DMS53 (cell line): ENCODE measurements around the gene CEP250.
"Not testable (repeated sequence)": the region's sequence is repeated elsewhere in the genome, so short reads cannot be mapped to it uniquely, and the experiment has no call there.

Source experiments
- DNase-seq: peaks from one replicate; lab custom pipeline; 2025; lab: John Stamatoyannopoulos, UW

The CEP250 gene, protein sequence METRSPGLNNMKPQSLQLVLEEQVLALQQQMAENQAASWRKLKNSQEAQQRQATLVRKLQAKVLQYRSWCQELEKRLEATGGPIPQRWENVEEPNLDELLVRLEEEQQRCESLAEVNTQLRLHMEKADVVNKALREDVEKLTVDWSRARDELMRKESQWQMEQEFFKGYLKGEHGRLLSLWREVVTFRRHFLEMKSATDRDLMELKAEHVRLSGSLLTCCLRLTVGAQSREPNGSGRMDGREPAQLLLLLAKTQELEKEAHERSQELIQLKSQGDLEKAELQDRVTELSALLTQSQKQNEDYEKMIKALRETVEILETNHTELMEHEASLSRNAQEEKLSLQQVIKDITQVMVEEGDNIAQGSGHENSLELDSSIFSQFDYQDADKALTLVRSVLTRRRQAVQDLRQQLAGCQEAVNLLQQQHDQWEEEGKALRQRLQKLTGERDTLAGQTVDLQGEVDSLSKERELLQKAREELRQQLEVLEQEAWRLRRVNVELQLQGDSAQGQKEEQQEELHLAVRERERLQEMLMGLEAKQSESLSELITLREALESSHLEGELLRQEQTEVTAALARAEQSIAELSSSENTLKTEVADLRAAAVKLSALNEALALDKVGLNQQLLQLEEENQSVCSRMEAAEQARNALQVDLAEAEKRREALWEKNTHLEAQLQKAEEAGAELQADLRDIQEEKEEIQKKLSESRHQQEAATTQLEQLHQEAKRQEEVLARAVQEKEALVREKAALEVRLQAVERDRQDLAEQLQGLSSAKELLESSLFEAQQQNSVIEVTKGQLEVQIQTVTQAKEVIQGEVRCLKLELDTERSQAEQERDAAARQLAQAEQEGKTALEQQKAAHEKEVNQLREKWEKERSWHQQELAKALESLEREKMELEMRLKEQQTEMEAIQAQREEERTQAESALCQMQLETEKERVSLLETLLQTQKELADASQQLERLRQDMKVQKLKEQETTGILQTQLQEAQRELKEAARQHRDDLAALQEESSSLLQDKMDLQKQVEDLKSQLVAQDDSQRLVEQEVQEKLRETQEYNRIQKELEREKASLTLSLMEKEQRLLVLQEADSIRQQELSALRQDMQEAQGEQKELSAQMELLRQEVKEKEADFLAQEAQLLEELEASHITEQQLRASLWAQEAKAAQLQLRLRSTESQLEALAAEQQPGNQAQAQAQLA (N-terminal part only)

DNA sequence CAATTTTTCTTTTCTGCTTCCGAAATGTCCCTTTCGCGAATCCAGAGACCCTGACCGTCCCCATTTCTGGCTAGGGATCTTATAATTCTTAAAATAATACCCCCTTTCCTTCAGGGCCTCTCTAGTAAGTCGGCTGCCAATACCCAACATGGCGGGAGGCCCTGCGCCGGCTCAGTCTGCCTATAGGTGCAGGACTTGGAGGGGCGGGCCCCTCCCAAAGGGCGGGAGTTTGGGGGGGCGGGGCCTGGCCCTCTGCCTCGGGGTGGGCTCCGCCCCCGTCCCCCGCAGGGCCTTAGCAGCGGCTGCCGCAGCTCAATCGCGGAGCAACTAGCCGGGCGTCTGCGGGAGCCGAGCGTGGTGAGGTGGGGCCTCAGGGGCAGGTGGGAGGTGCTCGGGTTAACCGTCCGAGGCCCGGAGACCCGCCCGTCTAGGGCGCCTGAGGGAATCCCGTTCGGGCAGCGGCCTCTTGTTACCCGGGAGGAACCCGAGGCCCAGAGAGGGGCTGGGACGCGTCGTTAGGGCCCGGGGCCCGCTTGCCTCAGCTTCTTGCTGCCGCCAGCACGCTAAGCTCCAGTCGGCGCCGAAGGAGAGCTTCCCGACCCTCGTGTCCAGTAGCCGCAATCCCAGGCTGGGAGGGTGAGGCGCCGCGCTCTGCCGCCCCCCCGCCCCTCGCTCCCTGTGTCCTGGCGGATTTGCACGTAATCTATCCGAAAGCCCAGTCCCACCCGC, at the start of gene CEP250:
TSS of gene CEP250 (plus strand) at position 718 of the 729 bp plus-strand sequence. CDS start 6,770 bp downstream, outside the sequence.
- peak; percentile 98 for DNase-seq

DNA sequence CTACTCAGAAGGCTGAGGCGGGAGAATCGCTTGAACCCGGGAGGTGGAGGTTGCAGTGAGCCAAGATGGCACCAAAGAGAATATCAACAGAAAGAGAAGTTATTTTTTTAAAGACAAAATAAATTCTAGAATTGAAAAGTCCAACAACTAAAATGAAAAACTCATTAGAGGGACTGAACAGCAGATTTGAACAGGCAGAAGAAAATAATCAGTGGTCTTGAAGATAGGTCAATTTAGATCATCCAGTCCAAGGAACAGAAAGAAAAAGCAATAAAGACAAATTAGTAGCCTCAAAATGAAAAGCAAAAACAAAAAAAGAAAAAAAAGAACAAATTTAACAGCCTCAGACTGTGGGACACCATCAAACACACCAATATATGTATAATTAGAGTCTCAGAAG, 49.6 kb upstream of the CEP250 start:
- DNase-seq = no peak

DNA sequence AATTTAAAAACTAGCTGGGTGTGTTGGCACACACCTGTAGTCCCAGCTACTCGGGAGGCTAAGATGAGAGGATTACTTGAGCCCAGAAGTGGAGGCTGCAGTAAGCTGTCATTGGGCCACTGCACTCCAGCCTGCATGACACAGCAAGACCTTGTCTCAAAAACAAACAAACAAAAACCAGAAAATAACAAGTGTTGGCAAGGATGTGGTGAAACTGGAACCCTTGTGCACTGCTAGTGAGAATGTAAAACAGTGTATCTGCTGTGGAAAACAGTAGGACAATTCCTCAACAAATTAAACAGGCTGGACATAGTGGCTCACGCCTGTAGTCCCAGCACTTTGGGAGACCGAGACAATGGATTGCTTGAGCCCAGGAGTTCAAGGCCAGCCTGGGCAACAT, 47.1 kb upstream of the CEP250 start:
- DNase-seq = no peak

DNA sequence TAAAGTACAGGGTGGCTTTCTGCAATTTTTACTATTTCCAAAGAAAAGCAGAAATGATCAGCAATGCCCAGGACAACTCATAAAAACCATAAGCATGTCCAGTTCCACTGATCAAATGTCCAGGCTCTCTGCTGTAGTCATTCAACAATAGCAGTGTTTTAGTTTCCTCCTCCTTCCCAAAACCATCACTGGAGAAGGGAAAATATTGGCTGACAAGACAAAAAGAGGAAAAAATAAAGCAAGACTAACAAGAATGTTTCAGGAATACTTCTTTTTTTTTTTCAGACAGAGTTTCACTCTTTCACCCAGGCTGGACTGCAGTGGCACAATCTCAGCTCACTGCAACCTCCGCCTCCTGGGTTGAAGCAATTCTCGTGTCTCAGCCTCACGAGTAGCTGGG, 45.9 kb upstream of the CEP250 start:
- DNase-seq = no peak

DNA sequence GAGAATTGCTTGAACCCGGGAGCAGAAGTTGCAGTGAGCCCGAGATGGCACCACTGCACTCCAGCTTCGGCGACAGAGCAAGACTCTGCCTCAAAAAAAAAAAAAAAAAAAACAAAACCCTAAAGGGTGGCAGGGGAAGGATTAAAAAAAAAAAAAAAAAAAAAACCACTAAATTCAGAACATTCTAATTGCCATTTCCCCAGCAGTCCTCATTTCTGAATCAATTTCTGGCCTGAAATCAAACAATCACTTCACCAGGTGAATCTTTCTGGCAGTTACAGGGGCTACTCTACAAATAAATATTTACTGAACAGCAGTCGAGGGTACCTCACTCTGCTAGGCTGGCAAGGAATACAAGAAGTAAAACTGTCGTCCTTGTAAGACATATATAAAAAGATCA, 44.8 kb upstream of the CEP250 start:
- DNase-seq = no peak

DNA sequence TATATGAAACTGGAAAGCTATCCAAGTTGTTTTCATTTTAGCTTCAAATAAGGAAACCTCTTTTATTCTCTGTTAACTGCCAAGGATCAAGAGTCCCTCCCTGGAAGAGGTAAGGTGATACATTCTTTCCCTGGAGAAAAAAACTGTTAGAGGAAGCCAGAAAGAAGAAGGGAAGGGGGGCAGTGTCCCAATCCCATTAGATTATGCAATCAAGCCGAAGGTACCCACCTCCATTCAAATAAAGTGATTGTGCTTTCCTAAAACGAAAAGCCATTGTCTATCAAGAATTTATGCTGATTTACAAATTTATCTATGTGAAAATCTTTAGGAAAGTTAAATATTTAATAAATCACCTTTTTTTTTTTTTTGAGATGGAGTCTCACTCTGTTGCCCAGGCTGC, 34.1 kb upstream of the CEP250 start:
- no peak for DNase-seq

DNA sequence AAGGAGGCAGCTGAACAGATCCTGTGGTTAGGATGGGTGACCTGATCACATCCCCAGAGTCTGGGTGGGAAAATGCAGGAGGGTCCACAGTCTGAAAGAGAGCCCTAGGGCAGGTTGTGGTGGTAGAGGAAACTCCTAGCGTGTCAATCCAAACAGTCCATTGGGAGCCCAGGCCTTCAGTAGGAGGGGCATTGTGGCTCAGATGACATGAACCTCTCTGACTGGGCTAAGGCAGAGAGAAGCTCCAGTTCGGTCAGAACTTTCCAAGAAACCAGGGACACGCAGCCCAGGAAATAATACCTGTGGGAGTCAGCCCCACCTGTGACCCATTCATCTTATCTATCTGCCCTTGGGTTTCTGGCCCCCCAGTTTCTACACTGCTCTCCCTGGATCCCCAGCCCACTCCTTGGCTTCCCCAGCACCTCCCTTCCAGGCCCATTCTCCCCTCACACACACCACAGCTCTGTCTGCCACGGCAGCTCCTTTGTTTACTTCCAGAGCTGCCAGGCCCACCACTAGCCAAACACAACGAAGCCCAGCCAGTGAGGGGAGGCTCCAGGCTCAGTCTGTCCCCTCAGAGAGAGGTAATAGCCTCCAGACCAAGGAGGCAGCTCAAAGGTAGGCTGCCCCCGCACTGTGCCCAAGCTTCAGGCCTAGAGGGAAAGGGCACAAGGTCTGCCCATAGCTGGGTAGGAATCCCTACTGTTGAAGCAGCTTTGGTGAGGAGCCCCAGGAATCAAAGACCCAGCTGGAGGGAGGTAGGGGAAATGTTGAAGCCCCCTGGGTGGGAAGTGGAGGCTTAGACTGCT, 23.6 kb upstream of the CEP250 start:
- no peak for DNase-seq

DNA sequence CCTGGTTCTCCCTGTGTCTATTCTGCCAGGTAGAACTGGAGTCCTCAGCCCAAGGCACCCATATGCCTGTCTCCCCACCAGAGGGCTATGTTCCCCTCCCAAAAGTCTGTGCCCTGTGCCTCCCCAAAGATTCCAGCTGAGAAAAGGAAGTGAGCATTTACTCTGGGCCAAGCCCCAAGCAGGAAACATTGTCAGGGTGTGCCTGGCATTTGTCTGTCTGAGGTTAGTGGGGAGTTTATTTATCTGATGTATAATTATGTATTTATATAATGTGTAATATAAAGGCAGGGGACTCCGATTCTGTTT, 23.0 kb upstream of the CEP250 start:
- no peak for DNase-seq

DNA sequence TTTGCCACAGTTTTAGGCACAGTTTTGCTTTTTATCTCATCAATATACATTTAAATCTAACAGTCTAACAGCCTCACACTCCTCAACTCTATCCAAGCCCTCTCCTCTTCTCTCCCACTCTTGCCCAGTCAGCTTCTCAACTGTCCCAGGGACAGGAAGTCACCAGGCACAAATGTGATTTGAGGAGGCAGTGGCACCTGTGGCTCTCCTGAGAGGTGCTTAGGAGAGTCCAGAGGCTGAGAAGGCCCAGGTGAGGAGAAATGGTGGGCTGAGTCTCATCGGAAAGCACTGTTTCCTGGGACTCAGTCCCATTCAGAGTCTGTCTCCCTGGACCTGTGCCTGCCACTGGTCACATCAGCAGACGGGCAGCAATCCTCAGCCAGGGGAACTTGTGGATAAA, 22.1 kb upstream of the CEP250 start:
- DNase-seq = no peak

DNA sequence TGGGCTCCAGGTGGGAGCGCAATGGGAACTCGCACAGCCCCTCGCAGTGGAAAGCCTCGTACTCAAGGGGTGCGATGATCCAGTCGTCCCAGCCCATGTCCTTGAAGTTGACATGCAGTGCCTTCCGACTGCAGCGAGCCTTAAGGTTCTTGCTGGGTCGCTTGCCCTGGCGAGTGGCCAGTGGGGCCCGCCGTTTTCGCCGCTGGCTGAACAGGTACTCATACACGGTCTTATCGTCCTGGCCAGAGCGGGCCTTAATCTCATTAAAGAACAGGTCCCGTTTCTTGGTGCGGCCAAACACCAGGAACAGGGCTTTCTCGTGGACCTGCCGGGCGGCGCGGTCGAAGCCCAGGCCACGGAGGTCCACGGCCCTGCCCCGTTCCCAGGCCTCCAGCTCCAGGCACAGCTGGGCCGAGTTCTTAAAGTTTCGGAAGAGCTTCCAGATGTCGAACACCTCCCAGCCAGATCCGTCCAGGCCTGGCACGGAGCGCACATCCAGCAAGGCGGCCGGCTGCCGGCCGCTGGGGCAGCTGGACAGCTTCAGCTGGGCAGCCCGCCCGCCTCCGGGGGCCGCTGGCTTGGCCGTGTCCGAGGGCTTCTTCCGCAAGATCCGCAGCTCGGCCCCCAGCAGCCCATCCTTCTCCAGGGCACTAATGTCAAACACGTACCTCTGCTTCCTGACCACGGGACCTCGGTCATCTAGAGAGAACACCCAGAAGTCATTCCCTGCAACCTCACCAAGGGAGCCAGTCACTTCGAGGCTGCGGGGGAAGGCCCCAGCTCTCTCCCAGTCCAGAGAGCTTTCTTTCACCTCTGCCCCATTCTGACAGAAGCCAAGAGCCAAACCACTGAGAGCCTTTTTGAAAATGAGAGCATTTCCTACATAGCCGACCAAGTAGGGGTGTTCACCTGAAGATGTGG, 21.1 kb upstream of the CEP250 start:
- no peak for DNase-seq

DNA sequence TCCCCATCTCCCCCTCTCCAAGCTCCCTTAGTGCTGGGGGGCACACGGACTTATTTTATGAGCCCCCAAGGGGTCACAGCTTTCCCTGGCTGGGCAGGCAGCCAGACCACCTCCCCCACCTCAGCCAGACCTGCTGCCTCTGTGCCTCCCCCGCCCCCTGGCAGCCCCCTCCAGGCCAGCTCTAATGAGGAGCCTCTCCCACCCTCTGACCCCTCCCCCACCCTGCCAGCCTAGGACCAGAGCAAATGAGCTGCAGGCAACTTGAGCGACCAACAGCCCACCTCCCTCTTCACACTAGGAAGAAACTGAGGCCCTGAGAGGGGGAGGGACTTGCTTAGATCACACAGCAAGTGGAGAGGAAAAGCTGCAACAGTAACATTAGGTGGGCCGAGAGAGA, 19.2 kb upstream of the CEP250 start:
- DNase-seq = no peak

DNA sequence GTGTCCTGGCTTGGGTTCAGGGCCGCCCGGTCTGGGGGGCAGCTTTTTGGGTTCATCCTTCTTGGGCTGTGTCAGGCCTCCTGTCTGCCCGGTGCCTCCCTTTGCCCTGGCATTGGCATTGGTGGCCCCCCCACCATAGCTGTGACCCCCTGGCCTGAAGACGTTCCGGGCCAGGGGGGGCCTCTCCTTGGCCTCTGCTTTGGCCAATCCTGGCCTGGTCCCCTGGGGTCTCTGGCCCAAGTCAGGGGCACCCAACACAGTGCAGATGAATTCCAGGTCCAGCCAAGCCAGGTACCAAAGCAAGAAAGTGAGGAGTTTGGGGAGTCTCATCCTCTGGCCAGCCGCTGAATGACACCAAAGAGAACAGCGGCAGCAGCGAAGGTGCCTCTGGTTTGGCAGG, 17.8 kb upstream of the CEP250 start:
- DNase-seq = no peak

DNA sequence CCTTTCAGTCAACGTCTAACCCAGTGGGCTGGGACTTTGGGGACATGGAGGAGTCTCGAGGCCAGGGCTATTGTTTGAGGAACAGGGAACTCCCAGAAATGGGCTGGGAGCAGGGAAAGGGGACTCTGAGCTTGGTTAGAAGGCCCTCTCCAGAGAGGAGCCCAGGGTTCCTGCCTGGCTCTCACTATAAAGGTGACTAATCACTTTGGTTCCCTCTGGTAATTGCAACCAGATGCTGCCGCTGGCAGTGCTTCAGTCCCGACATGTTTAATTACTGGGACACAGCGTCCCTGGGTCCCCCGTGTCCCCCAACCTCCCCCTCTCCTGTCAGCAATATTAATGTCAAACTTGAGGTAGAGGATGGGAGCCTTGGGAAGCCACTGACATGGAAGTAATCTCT, 12.4 kb upstream of the CEP250 start:
- no peak for DNase-seq

DNA sequence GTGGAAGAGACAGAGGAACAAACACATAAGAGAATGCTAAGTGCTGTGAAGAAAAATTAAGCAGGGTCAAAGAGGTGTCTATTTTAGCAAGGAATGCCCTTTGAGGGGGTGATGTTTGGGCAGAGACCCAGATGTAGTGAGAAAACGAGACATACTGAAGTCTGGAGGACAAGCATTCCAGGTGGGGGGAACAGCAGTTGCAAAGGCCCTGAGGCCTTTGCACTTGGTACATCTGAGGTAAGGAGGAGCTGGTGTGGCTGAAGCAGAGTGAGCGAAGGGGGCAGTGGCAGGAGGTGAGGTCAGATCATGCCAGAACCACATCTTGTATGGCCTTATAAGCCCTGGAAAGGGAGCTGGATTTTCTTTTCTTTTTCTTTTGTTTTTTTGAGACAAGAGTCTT, 11.2 kb upstream of the CEP250 start:
- DNase-seq = no peak

DNA sequence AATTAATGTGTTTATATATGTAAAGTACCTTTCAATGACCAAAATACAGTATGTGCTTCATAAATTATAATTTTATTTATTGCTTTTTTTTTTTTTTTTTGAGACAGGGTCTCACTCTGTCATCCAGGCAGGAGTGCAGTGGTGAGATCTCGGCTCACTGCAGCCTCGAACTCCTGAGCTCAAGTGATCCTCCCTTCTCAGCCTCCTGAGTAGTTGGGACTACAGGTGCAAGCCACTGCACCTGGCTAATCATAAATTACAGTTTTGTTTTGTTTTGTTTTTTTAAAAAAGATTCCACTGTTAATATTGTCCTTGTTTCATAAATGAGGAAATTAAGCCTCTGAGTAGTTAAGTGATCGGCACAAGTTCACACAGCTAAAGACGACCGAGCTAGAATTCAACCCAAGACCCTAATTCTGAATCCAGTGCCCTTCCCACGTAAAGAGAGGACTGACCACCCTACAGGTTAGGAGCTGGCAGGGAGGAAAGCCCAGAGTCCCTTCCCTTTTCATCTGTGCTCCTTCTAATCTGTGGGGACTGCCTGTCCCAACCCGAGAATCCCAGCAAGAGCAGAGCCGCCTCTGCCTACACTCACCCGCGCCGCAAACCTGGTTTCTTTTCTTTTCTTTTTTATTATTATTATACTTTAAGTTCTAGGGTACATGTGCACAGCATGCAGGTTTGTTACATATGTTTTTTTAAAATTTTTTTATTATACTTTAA, 8.9 kb upstream of the CEP250 start:
- DNase-seq = peak; percentile 53

DNA sequence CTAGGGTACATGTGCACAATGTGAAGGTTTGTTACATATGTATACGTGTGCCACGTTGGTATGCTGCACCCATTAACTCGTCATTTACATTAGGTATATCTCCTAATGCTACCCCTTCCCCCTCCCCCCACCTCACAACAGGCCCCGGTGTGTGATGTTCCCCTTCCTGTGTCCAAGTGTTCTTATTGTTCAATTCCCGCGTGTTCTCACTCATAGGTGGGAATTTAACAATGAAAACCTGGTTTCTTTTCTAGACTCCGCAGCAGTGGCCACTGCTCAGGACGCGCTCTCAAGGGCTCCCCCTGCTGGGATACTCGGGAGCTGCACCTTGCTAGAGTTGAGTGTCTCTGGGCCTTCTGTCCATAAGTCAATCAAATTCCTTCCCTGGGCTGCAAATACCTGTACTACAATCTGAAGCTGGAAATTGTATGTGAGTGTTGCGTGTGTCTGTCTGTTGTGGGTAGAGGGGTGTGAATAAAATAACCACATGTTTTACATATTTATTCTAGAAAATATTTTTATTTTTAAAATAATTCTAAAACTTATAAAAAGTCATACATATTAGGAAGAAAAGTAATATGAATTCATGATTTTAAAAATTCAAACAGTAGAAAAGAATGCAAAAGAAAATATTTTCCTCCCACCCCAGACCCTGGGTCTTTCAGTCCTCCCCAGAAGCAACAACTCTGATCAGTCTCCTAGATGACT, 8.2 kb upstream of the CEP250 start:
- peak; percentile 93 for DNase-seq

DNA sequence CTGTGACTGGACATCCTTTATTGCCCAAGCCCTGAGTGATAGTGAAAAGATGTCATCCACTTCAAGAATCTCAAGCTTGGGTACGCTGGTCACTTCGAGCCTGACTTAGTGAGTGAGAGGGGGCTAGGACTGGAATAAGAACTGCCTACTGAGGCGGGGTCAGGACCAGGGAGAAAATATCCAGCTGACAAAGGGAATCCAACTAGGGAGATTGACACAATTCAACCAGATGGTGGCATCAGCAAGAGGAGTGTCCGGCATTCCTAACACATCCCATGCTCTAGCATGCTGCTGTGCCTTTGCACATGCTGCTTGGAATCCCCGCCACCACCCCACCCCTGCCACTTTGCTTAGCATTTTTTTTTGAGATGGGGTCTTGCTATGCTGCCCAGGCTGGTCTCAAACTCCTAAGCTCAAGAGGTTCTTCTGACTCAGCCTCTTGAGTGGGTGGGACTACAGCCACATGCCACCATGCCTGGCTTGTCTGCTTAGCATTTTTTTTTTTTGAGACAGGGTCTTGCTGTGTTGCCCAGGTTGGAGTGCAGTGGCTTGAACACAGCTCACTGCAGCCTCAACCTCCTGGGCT, 6.5 kb upstream of the CEP250 start:
- DNase-seq = no peak

DNA sequence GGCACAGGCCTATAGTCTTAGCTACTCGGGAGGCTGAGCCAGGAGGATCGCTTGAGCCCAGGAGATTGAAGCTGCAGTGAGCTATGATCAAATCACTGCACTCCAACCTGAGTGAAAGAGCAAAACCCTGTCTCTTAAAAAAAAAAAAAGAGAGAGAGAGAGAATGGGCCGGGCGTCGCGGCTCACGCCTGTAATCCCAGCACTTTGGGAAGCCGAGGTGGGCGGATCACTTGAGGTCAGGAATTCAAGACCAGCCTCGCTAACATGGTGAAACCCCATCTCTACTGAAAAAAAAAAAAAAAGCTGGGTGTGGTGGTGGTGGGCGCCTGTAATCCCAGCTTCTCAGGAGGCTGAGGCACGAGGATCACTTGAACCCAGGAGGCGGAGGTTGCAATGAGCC, 5.5 kb upstream of the CEP250 start:
- DNase-seq = not testable (repeated sequence)
